ENCODE measurements around the gene POLRMT.
"Not testable (repeated sequence)": the region's sequence is repeated elsewhere in the genome, so short reads cannot be mapped to it uniquely, and the experiment has no call there.

Gene POLRMT

GRCh38 chr19:613732-614567, 19.4 kb downstream of the POLRMT start:
- in situ Hi-C loops (cut with HindIII; ENCODE audit: low sequenced_read_pairs), result no loop called here

- in situ Hi-C loops (cut with HindIII; ENCODE audit: low sequenced_read_pairs), result no loop called here
These were observed 20.4 kb downstream of the POLRMT start for GRCh38 chr19:612941-613340.

- in situ Hi-C loops (cut with HindIII; ENCODE audit: low sequenced_read_pairs), result no loop called here
These were observed 21.9 kb downstream of the POLRMT start for GRCh38 chr19:611481-611868.

- in situ Hi-C loops (cut with HindIII; ENCODE audit: low sequenced_read_pairs), result no loop called here
These were observed 22.4 kb downstream of the POLRMT start for GRCh38 chr19:610801-611480.

GRCh38 chr19:610071-610800, 23.1 kb downstream of the POLRMT start:
- in situ Hi-C loops (cut with HindIII; ENCODE audit: low sequenced_read_pairs), result no loop called here

- in situ Hi-C loops (cut with HindIII; ENCODE audit: low sequenced_read_pairs), result no loop called here
These were observed 24.4 kb downstream of the POLRMT start for GRCh38 chr19:609004-609346.

GRCh38 chr19:608155-609003, 25.0 kb downstream of the POLRMT start:
- in situ Hi-C loops (cut with HindIII; ENCODE audit: low sequenced_read_pairs), result no loop called here

GRCh38 chr19:607301-608154, 25.8 kb downstream of the POLRMT start:
- in situ Hi-C loops (cut with HindIII; ENCODE audit: low sequenced_read_pairs), result no loop called here

GRCh38 chr19:605061-605971, 28.0 kb downstream of the POLRMT start:
- in situ Hi-C loops (cut with HindIII; ENCODE audit: low sequenced_read_pairs), result not testable (repeated sequence)

GRCh38 chr19:604355-604754, 29.0 kb downstream of the POLRMT start:
- in situ Hi-C loops (cut with HindIII; ENCODE audit: low sequenced_read_pairs), result no loop called here

- in situ Hi-C loops (cut with HindIII; ENCODE audit: low sequenced_read_pairs), result not testable (repeated sequence)
These were observed 29.6 kb downstream of the POLRMT start for GRCh38 chr19:603779-604178.

GRCh38 chr19:603302-603639, 30.1 kb downstream of the POLRMT start:
- in situ Hi-C loops (cut with HindIII; ENCODE audit: low sequenced_read_pairs), result not testable (repeated sequence)

- in situ Hi-C loops (cut with HindIII; ENCODE audit: low sequenced_read_pairs), result no loop called here
These were observed 30.7 kb downstream of the POLRMT start for GRCh38 chr19:602391-603301.

- in situ Hi-C loops (cut with HindIII; ENCODE audit: low sequenced_read_pairs), result no loop called here
These were observed 31.5 kb downstream of the POLRMT start for GRCh38 chr19:601790-602189.

- in situ Hi-C loops (cut with HindIII; ENCODE audit: low sequenced_read_pairs), result no loop called here
These were observed 32.0 kb downstream of the POLRMT start for GRCh38 chr19:601310-601709.

GRCh38 chr19:597406-598315, 35.7 kb downstream of the POLRMT start:
- in situ Hi-C loops (cut with HindIII; ENCODE audit: low sequenced_read_pairs), result no loop called here

GRCh38 chr19:596263-596655, 37.1 kb downstream of the POLRMT start:
- in situ Hi-C loops (cut with HindIII; ENCODE audit: low sequenced_read_pairs), result no loop called here
